ENCODE measurements around the gene RUNX1.

The RUNX1 gene

GRCh38 chr21:35038772-35039319 is 10.3 kb downstream of the RUNX1 start:
- no peak overlapping the region for H3K27ac ChIP-seq
- TF ChIP-seq ZFX (IDR thresholded peaks at IDR 0.05), result no peak
- no peak for TF ChIP-seq CTCF (conservative IDR thresholded peaks at IDR 0.05)

GRCh38 chr21:35037384-35037765 is 11.7 kb downstream of the RUNX1 start:
- TF ChIP-seq CTCF (conservative IDR thresholded peaks at IDR 0.05) (no peak), ZFX (IDR thresholded peaks at IDR 0.05) (no peak)
- no peak overlapping the region for H3K27ac ChIP-seq

GRCh38 chr21:35036465-35037383 is 12.4 kb downstream of the RUNX1 start:
- TF ChIP-seq ZFX (IDR thresholded peaks at IDR 0.05) (no peak), CTCF (conservative IDR thresholded peaks at IDR 0.05) (no peak)
- no peak overlapping the region for H3K27ac ChIP-seq

- TF ChIP-seq CTCF (conservative IDR thresholded peaks at IDR 0.05) (no peak), ZFX (IDR thresholded peaks at IDR 0.05) (no peak)
- no peak overlapping the region for H3K27ac ChIP-seq
Observed at GRCh38 chr21:35035581-35035980, 13.5 kb downstream of the RUNX1 start.

GRCh38 chr21:35035116-35035515 is 14.0 kb downstream of the RUNX1 start:
- H3K27ac ChIP-seq, result no peak overlapping the region
- TF ChIP-seq ZFX (IDR thresholded peaks at IDR 0.05), result no peak
- no peak for TF ChIP-seq CTCF (conservative IDR thresholded peaks at IDR 0.05)

GRCh38 chr21:35034203-35034926 is 14.7 kb downstream of the RUNX1 start:
- TF ChIP-seq CTCF (conservative IDR thresholded peaks at IDR 0.05), result no peak
- no peak for TF ChIP-seq ZFX (IDR thresholded peaks at IDR 0.05)
- H3K27ac ChIP-seq, result no peak overlapping the region

Measured in C4-2B (cell line).